ENCODE data around the gene LPAR1.

Gene LPAR1

DNA sequence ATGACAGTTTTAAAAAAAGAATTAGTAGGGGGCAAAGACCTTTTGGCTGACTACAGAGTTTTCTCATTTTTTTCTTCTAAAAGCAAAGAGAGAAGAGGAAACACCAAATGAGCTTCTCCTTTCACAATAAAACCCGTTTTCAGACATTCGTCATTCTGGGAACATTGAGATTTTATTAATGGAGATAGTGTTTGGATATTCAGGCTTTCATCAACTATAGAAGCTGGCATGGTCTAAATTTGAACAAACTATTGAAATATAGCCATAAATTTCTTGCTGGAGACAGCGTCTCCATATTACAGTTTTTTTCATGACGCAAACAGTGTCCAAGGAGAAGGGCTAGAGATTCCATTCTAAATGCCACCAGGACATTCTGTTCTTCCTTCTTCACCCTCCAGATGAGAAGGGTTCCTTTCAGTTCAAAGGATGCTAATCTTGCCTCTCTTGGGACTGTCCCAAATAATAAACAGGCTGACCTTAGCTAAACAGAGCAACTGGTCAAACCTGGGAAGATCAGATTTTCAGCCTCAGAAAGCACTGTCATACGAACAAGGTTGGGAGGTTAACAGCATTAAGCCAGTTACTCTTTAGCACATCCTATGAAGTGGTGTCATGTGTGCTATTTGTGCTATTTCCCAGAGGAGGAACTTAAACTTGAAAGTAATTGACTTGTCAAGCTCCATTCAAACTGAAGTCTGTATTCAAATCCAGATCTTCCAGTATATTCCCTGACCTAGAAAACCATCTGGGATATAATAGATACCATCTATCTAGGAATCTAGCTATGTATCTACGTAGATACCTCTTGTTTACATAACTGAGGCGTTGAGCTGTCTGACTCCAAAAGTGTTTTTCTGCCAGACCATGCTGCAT, 125.6 kb downstream of the LPAR1 start:
- DNase-seq, result no peak

DNA sequence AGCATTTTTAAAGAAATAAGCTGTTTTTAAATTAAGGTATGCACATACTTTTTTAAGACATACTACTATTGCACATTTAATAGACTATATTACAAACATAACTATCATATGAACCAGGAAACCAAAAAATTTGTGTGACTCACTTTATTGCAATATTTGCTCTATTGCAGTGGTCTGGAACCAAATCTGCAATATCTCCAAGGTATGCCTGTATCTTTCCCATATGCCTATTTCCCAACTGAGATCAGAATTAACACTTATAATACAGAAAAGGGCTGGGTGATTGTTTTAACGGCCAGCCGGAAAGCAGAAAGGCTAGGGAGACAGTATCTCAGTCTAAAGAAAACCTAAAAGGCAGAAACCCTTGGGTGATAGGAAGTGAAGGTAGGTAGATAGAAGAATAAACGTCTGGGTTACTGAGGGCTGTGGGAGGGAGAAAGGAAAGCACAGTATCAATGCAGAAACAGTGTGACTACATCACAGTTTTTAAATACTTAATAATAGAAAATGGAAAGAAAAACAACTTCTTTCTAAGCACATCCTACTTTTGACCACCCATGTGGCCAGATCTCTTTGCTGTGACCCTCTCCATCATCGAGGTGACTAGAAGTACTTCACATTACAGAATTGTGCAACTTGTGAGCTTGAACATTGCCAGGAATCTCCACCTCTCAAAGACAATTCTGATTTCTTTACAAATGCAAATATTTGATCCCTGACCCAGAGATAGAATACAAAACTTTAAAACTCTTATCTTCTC, 126.4 kb downstream of the LPAR1 start:
- DNase-seq, result no peak

- no peak for DNase-seq
Observed at GRCh38 chr9:110908894-110909293, 129.4 kb downstream of the LPAR1 start.

DNA sequence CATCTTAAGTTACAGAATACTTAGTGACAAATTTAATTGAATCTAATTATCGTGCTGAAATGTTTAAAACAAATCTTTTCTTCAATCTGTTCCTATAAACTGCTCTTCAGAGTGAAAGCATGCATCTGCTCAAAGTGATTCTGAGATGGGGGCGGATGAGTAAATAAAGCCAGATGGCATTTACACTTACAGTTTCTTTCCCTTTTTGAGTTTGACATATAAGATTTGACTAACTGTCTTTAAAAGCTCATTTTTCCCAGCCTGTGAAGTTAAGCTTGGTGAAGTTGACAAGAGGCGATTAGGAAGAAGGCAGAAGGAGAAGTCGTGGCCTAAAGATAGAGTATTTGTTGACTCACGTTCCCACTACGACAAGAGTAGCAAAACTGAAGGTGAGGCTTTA, 137.4 kb downstream of the LPAR1 start:
- no peak for DNase-seq

- DNase-seq, result no peak
Observed at GRCh38 chr9:110900456-110900855, 137.8 kb downstream of the LPAR1 start.

GRCh38 chr9:110898866-110899265, 139.4 kb downstream of the LPAR1 start:
- no peak for DNase-seq

- no peak for DNase-seq
Observed at GRCh38 chr9:110898358-110898757, 139.9 kb downstream of the LPAR1 start.

DNA sequence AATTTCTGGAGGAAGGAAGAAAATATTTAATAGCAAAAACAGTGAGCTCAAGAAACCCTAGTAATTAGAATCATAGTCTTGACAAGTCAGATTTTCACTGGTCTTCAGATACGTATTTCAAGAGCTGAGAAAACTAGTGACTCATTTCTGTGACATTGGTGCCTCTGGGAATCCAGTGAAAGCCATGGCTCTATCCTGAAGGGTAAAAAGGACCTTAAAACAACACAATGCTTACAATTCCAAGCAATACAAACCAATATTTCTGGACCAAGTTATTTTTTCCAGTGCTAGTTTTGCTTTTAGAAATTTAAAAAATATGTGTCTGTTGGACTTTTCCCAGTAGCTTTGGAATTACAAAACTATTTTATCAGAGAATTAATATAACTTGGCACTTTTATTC, 140.3 kb downstream of the LPAR1 start:
- no peak for DNase-seq

DNA sequence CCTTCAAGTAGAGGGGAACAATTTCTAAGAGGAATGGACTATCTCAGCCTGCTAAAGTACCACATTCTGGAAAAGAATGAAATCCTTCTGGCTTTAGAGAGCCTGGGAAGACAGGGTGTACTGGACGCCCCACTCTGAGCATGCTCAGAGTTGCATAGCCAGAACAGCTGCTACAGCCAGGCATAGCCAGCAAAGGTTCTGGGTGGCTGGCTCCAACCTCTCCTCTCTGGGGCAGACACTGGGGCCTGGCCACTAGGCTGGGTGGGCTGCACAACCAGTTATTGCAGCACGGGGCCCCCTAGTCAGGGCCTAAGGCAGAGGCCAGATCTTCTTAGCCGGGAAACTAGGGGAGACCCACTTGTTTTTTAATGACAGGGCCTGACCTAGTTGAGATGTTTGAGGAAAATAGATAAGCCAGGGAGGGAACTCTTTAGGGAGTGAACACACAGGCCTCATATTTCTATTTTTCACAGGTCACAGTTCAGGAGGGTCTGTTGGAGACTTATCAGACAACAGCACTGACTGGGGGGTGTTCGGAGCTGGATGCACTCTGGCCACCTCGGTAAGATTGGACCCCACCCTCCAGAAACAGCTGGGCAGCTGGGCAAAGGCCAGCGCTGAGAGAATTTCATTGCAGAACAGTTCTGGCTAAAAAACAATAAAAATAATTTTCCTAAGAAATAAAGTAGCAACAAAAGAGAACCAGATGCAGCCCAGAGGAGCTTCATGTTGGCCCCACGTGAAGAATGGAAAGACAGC, 142.9 kb downstream of the LPAR1 start:
- DNase-seq, result no peak

DNA sequence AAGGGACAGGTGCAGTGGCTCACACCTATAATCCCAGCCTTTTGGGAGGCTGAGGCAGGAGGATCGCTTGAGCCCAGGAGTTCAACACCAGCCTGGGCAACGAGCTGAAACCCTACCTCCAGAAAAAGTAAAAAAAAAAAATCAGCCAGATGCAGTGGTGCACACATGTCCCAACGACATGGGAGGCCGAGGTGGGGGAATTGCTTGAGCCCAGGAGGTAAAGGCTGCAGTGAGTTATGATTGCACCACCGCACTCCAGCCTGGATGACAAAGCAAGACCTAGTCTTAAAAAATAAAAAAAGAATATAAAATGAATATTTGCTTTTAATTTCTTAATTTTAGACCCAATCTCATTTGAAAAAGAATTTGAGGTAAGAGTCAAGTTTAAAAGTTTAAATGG, 143.5 kb downstream of the LPAR1 start:
- DNase-seq, result no peak

DNA sequence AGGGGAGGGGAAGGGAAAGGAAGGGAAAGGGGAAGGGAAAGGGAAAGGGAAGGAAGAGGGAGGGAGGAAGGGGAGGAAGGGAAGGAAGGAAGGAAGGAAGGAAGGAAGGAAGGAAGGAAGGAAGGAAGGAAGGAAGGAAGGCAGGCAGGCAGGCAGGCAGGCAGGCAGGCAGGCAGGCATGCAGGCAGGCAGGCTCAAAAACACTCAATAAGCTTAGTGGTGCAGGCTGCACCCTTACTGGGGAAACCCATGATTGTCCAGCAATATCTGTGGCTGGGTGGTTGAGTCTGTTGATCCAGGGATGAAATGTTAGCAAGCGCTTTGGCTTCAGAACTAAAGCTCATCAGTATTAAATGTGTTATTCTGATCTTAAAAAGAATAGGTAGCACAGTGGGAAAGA, 145.6 kb downstream of the LPAR1 start:
- no peak for DNase-seq

DNA sequence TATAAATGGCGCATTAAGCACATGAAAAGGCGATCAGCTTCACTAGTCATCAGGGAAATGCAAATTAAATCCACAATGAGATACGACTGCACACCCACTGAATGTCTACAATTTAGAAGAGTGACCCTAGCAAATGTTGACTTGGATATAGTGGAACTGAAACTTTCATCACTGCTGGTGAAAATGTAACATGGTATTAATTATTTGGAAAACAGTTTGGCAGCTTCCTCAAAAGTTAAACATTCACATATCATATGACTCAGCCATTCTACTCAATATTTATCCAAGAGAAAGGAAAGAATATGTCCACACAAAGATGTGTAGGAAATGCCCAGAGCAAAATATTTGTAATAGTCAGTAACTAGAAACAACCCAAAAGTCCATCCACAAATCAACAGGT, 146.5 kb downstream of the LPAR1 start:
- DNase-seq, result no peak

GRCh38 chr9:110890416-110890815, 147.9 kb downstream of the LPAR1 start:
- DNase-seq, result no peak

GRCh38 chr9:110887276-110887675, 151.0 kb downstream of the LPAR1 start:
- DNase-seq, result no peak

- no peak for DNase-seq
Observed at GRCh38 chr9:110886832-110887231, 151.4 kb downstream of the LPAR1 start.

GRCh38 chr9:110880189-110880588, 158.1 kb downstream of the LPAR1 start:
- DNase-seq, result no peak

- no peak for DNase-seq
Observed at GRCh38 chr9:110877374-110877773, 160.9 kb downstream of the LPAR1 start.

DNA sequence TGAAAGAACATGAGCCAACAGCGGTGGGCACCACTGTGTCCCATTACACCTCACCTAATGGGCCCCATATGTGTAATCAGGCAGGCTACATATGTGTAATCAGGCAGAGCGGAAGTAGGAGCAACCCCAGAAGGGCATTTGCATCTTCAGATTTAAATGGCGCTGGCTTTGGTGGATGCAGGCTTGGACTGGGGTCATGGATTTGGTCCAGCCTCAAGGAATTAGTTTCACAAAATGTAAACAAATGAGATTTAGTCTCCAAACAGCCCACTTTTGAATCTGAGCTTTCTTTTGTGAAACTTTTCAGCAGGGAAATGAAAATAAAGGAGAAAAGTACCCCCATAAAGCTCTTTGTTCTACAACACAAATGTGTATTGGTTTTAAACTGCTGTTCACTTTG, 161.3 kb downstream of the LPAR1 start:
- no peak for DNase-seq

GRCh38 chr9:110874963-110875674, 163.2 kb downstream of the LPAR1 start:
- DNase-seq, result no peak

GRCh38 chr9:110872920-110873319, 165.3 kb downstream of the LPAR1 start:
- DNase-seq, result no peak

GRCh38 chr9:110871736-110872135, 166.5 kb downstream of the LPAR1 start:
- no peak for DNase-seq

DNA sequence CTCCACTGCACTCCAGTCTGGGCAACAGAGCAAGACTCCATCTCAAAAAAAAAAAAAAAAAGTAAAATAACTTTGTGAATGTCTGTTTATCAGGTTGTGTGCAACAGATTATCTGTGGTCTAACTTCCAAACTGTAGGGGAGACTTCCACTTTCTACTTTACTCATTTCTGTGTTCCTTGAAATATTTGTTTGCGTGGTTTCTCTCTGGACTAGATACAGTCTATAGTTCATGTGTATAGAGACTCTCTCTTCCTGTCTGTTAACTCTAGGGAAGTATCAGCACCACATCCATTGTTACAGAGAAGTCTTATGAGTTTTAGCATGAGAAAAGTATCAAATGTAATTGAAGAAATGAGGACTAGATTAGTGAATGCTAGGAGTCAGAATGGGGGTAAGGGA, 168.3 kb downstream of the LPAR1 start:
- no peak for DNase-seq

- DNase-seq, result no peak
Observed at GRCh38 chr9:110864011-110864410, 174.3 kb downstream of the LPAR1 start.

All from activated CD4-positive, alpha-beta T cell treated with anti-CD3 and anti-CD28 coated beads, Interleukin-2, amount 50 U/mL, for 48 hours (primary cell).